ENCODE measurements around the gene SLC24A2.
"Not testable (repeated sequence)": the region's sequence is repeated elsewhere in the genome, so short reads cannot be mapped to it uniquely, and the experiment has no call there.

The SLC24A2 gene

DNA sequence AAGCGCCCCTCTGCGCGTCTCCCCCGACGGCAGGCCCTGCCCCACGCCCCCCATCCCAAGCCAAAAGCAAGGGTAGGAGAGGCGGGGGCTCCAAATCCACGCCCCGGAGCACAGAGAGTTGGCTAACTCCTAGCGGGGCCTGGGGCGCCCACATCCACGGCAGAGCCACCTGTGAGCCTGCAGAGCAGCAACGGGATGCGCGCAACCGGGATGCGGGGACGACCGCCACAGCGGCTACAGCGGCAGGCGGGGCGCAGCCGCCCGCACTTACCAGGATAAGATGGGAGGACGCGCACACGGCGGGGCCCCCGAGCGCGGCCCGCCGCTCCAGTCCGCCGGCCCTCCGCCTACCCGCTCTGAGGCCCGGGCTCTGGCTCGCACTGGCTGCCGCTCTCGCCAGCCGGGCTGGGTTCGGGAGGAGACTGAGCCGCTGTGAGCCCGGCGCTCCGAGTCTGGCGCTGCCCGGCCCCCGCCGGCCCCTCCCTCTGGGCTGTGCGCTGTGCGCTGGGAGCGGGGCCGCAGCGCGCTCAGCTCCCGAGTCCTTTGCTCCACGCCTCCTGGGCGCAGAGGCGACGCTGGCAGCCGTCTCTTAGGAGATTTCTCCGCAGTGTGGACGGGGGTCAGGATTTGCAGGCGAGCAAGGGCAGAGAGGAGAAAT is at the start of gene SLC24A2:
Gene SLC24A2, minus strand, starts transcription at position 424 of the 658 bp plus-strand sequence.
- peak; percentile 76 for DNase-seq

DNA sequence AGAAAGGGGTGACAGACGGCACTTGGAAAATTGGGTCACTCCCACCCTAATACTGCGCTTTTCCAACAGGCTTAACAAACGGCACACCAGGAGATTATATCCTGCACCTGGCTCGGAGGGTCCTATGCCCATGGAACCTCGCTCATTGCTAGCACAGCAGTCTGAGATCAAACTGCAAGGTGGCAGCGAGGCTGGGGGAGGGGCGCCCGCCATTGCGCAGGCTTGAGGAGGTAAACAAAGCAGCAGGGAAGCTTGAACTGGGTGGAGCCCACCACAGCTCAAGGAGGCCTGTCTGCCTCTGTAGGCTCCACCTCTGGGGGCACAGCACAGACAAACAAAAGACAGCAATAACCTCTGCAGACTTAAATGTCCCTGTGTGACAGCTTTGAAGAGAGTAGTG is 44.5 kb upstream of the SLC24A2 start:
- DNase-seq: not testable (repeated sequence)

DNA sequence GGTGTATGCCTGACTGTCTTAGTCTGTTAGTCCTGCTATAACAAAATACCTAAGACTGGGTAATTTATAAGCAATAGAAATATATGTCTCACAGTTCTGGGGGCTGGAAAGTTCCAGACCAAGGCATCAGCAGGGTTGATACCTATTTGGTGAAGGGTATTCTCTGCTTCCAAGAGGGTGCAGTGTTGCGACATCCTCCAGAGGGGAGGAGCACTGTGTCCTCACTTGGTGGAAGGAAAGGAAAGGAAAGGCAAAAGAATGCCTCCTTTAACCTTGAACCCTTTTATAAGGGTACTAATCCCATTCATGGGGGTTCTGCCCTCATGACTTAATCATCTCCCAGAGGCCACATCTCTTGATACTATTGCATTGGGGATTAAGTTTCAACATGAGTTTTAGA is 42.0 kb upstream of the SLC24A2 start:
- DNase-seq: no peak

DNA sequence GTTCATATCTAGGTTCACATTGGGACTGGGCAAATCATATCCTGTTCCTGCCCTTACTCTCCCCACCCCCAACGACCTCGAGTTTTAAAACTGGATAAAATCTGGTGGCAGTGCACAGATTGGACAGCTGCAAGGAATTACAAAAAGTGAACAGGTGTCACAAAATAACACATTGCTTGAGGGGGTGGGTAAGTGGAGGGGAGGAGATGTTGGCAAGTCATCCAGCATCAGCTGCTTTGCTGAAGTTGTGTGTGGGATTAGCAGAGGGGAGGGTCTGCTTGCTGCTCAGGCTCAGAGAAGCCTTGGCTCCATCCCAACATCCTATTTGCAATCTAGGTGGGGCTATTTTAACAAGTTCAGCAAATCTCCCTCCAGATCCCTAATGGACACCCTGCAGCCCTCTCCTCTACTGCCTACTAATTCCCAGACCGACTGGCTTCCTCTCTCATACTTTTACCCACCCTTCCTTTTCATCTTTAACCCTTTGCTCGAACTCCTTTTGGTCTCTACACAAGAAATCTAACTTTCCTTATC is 39.8 kb upstream of the SLC24A2 start:
- no peak for DNase-seq

DNA sequence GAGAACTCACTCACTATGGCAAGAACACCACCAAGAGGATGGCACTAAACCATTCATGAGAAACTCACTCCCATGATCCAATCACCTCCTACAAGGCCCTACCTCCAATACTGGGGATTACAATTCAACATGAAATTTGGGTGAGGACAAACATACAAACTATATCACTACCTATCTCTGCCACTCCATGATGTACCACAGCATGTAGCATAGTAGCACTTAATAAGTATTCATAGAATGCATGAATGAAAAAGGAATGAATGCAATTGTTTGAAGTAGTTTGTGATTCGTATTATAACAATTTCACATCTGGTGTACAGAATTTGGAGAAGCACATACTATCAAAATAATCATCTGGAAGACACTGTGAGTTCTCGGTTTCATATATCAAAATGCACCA is 27.9 kb upstream of the SLC24A2 start:
- no peak for DNase-seq

DNA sequence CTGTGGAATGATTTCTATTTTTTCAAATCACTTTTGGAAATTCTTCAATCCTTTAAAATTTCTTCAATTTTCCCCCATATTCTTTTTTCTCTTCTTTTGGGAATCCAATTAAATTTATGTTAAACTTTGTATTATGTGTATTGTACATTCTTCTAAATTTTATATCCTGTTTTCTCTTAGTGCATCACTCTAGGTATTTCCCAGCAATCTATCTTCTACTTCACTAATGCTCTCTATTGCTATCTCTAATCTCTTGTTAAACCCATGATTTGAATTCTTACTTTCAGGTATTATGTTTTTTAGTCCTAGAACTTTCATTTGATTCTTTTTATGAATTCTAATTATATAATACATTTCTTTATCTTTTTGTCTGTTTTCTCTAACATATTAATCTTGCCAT is 23.4 kb upstream of the SLC24A2 start:
- no peak for DNase-seq

DNA sequence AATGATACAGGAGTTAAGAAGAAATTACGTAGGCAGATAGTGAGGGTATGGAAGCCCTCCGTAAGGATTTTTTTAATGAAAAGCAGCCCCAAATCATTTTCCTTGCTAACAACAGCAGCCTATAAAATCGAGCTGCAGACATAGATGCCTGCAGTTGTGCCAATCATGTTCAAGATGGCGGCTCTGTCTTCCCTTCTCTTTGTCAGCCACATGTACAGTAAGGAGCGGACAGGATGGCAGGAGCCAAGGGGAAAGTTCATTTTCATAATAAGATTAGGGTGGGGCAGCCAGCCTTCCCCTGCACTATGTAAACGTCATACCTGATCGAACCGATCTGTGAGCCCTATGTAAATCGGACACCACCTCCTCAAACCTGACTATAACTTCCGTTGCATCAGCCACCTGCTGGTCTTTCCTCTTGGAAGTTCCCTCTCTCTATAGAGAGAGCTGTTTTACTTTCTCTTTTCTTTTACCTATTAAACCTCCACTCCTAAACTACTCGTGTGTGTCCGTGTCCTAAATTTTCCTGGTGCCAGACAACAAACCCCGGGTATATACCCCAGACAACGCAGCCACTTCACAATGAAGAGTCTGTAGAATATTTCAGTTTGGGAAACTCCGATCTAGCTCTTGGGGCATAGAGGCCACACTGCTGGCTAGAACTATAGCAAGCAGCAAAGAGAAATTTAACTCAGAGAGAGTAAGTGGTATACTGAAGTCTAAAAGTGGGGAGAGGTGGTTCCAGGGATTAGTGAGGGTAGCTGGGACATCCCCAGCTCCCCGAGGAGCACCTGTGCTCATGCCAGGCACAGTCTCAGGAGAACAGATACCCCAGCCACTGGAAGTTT is 20.8 kb upstream of the SLC24A2 start:
- DNase-seq: no peak

DNA sequence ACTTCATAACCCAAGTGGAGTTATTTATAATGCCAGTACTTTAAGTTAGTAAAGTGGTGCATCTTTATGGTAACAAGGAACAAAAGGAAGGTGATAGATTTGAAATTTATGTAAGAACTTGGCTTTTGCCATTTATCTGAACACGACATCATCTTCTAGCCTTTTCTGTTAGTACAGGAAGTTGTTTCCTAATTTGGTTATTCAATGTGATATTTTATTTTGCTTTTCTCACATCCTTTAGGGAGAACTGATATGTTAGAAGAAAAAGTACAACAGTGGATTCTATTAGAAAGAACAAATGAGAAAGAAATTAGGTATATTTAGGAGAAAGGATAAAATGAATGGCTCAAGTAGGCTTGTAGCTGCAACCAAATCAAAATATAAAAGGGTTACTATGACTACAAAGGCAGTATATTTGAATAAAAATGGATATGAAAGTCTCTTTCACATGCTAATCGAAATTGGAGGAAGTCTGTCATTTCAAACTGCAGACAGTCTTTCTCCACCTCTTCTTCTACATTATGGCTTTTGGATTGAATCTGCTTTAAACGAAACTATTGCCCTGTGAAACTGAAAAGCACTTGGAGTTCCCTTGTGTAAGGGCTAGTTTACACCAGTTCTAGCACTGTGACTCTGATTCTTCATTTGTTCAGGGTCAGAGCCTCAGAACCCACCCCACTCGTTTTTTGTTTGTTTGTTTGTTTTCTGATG is 18.5 kb upstream of the SLC24A2 start:
- no peak for DNase-seq

DNA sequence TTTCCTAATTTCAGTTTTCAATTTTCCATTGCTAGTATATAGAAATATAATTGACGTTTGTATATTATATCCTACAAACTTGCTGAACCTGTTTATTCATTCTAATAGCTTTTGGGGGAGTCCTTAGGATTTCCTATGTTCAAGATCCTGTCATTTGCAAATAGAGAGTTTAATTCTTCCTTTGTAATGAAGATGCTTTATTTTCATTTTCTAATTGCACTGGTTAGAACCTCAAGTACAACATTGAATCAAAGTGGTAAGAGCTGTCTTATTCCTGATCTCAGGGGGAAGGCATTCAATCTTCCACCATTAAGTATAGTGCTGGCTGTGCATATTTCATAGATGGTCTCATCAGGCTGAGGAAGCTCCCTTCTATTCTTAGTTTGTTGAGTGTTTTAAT is 15.6 kb upstream of the SLC24A2 start:
- no peak for DNase-seq

DNA sequence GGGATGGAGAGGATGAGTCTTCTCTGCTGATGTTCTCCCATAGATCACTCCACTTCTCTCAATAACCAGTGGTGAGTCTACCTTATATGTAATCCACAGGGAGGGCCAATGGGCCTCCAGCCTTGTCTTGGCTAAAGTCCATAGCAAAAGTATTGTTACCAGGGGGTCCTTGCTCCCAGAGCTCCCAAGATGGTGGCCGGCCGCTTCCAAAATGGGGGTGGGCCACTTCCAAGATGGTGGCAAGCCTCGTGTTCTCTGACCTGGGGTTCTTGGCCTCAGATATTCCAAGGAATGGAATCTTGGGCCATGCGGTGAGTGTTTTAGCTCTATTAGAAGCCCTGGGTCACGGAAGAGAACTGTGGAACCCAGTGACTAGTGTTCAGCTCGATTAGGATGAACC is 12.0 kb upstream of the SLC24A2 start:
- DNase-seq: no peak

DNA sequence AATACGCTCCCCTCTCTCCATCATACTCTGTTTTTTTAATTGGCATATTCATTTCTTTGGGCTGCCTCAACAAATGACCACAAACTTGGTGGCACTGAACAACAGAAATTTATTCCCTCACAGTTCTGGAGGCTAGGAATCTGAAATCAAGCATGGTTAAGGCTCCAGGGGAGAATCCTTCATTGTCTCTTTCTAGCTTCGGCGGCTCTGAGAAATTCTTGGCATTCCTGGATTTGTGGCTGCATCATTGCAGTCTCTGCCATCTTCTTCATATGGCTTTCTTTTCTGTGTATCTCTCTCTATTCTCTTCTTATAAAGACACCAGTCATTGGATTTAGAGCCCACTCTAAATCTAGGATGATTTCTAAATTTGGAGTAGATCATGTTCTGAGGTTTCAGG is 10.9 kb upstream of the SLC24A2 start:
- no peak for DNase-seq

DNA sequence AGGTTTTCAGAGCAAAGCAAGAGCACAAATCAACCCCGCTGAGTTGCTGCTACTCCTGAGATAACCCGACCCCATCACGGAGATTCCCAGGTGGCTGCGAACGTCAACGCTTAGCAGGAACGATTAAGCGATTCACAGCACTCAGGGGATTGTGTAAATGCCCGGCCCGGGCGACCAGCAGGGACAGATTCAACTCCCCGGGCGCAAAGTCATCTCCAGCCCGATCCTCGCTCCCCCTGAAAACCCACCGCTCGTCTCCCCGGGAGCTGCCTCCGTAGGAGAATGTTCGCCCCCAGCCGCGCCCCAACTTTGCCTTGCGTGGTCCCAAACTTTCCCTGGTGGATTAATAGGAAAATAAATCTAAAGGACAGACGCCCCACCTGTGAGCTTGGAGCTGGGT is 685 bp downstream of the SLC24A2 start:
- no peak for DNase-seq

DNA sequence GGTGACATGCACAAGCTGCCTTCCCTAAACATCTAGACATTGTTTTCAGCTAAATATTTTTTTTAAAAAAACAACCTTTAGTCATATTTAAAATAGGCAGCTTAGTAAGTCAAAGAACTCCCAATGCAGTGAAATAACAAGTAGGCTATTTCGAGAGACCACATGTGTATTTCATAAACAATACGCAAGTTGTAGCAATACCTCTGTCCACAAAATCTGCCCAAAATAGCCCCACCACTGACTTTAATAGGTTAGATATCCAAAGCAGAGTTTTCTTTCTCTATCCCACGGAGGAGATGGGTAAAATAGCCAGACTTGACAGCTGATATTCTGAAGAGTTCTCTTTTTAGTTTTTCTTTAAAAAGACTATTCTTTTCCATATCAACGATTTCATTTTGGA is 1.2 kb downstream of the SLC24A2 start:
- DNase-seq: peak; percentile 33

DNA sequence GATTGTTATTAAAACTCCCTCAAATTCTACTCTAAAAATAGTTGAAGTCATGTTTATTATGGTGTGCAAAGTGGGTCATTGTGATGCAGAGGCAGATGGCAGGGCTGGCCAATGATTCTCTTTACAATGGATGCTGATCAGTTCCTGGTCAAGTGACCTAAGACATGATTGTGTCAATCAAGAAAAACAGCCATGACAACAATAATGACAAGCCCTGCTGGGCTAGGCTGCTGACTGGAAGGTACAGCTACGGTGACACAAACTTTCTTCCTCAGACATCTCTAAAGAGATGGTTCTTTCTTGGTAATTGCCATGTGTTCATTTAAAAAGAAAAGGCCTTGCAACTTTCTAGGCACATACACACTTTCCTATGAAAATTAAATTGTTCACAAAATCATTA is 3.6 kb downstream of the SLC24A2 start:
- DNase-seq: peak; percentile 64

DNA sequence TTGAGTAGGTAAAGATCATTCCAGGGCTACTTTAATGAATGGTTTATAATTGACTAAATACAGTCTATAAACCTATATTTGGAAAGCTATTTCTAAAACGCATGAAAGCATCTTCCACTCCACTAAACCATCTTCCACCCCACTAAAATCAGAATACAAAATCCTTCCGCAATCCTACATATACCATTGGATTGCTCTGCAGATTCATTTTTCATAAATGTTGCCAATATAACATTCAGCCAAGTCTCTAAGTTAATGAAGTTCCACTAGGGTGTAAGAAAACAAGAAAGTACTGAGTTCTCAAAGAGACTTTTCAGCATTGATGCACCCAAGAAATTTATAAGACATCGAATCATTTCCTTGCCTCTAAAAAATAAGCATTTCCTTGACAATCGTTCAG is 4.7 kb downstream of the SLC24A2 start:
- no peak for DNase-seq

DNA sequence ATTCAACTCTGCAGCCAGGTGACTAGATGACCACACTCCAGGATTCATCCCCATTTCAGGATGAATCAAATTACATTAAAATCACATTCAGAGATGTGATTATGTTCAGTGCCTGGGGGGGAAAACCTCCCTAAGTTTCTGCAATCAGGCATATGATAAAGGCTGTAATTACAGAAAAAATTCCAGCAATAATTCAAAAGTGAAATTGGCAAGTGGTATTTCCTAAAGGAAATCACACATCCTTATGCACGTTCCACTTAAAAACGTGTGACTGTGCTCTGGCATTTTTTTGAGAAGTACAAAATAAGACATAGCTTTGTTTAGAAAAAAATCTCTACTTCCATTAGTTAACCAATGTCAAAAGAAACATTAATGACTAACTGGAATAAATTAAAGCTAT is 5.3 kb downstream of the SLC24A2 start:
- DNase-seq: no peak

DNA sequence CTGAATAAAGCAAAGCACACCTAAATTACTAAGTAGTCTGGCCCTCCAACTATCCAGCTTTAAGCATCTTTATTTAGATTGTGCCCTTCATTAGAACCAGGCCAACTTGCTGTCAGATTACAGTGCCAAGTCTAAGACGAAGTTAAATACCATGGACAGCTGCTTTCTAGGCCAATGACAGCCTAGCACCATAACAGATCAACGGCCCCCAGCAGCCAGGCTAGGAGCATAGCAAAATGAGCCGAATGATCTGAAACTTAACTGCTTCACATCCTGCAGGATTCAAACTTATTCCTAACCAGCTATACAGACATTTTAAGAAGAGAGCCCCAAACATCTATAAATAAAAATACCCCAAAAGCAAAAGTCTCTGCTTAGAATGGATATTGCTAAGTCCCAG is 6.8 kb downstream of the SLC24A2 start:
- peak; percentile 65 for DNase-seq

DNA sequence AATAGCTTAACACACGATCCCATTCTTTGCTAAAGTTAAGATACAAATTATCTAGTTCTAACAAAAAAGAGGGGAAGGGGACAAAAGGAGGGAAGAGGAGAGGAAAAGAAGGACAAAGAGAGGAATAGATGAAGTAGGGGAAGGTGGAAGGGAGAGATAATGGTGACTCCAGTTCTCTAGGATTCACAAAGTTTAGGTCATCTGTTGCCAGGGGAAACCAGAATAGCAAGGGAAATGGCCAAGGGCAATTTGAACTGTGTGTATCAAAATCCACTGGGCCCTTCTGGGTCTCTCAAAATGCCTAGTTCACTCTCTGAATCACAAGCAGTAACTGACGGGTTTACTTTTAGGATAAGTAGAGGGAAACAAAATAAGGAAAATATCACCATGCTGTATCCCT is 7.6 kb downstream of the SLC24A2 start:
- DNase-seq: no peak

DNA sequence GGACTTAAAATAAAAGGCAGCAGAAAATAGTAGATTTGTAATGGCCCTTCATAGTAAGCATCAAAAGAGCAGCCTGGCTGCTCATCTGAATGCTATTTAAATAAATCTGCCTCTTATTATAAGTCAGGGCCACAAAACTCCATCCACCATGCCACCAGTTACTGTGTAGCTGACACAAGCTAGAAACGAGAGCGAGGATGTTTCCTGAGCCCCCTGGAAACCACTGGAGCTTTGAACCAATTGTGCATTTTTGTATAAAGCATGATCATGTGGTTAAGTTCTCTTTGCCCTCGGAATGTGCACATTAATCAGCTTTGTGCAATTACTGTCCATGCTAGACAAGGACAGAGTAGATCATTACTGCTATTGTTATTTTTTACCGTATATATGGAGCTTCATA is 17.4 kb downstream of the SLC24A2 start:
- DNase-seq: no peak

DNA sequence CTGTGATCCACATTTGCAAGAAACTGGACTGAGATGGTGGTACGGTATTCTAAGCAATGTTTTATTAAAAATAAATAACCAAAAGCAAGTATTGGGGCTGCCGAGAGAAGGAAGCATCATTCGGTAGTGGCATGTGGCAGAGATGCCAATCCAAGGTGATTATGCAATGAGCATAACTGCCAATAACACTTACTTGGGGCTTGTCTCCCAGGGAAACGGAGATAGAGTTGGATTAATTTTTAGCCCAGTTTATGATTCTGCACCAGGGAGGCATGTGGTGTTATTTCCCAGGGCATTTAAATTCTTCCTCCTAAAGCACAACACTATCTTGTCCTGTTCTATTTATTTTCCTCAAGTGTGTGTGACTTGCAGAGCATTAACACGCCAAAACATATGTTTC is 17.9 kb downstream of the SLC24A2 start:
- no peak for DNase-seq

DNA sequence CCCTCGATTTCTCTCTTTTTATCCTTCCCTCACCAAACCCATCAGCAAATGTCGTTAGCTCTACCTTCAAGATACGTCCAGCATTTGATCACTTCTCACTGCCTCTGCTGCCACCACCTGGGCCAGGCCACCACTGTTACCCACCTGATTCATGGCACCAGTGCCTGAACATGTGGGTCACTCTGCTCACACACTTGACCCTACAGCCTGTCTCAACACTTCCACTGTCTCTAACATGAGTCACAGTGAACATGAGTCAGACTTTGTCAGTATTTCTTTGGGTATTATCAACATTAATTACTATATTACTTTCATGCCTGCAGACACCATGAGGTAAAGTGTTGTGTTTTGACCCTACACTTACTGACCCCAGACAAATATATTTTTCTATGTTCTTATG is 19.6 kb downstream of the SLC24A2 start:
- no peak for DNase-seq

DNA sequence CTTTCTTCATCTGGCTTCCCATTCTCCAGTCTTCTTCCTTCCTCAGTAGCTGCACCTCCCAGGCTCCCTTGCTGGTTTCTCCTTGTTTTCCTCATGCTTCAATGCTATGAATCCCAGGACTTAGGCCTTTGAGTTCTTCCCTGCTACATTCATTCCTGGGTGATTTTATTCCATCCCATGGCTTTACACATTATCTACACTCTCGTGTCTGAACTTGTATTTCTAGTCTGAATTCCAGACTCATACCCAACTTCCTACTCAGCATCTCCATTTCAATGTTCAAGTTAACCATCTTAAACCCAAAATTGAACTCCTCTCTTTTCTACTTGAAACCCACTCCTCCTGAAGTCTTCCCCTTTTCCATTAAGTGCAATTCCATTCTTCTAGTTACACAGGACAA is 20.0 kb downstream of the SLC24A2 start:
- no peak for DNase-seq

DNA sequence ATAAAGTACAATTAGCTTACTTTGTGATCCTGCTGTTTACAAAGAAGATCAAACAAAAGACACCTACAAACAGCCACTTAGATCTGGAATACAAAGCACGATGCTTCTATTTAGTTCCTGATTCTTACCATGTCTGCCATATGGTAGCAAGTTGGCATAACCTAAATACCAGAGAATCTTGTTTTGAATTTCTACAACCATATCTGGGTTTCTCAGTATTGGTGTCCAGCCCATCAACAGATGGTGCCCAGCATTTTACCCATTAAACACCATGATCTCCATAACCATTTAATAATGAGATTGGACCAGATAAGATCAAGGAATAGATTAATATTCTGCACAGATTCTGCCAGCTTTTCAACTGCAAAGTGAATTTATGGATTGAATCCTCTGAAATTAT is 29.8 kb downstream of the SLC24A2 start:
- DNase-seq: no peak

DNA sequence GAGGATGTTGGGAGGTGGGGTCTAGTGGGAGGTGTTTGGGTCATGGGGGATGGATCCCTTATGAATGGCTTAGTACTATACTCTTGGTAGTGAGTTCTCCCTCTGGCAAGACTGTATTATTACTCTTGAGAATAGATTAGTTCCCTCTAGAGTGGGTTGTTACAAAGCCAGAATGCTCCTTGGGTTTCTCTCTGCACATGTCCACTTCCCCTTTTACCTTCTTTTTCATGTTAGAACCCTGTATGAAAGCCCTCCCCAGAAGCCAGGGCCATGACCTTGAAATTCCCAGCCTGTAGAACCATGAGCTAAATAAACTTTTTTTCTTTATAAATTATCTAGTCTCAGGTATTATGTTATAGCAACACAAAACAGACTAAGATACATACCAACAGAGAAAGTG is 31.1 kb downstream of the SLC24A2 start:
- DNase-seq: no peak
